Muscle layer of duodenum (tissue), 2 donors: ENCODE measurements around the gene PPP1R8.
"Not testable (repeated sequence)": the region's sequence is repeated elsewhere in the genome, so short reads cannot be mapped to it uniquely, and the experiment has no call there.

Experiments
- H3K27ac ChIP-seq: one replicate; pipeline ENCODE4 v1.7.0; 2013; ENCODE audit warnings: mild to moderate bottlenecking, low read length
- H3K27me3 ChIP-seq: one replicate; pipeline ENCODE4 v1.7.0; 2013; ENCODE audit warnings: low read depth, mild to moderate bottlenecking, control low read depth, low read length
- H3K36me3 ChIP-seq, 2 donors: one replicate each; pipeline ENCODE4 v1.7.0; 2013; ENCODE audit warnings: low read length in 2 of 2, control low read depth in 1 of 2, mild to moderate bottlenecking in 1 of 2; ENCODE audit not compliant: insufficient read depth in 2 of 2, control insufficient read depth in 1 of 2
- H3K4me1 ChIP-seq, 2 donors: one replicate each; pipeline ENCODE4 v1.7.0; 2013; ENCODE audit warnings: low read length in 2 of 2, mild to moderate bottlenecking in 2 of 2, control low read depth in 1 of 2, moderate library complexity in 1 of 2; ENCODE audit not compliant: insufficient read depth in 2 of 2, control insufficient read depth in 1 of 2
- H3K4me3 ChIP-seq, 2 donors: one replicate each; pipeline ENCODE4 v1.7.0; 2013; ENCODE audit warnings: low read length in 2 of 2, low read depth in 1 of 2, mild to moderate bottlenecking in 1 of 2
- H3K9me3 ChIP-seq, 2 donors: one replicate each; pipeline ENCODE4 v1.7.0; 2013; ENCODE audit warnings: low read length in 2 of 2, control low read depth in 1 of 2, mild to moderate bottlenecking in 1 of 2; ENCODE audit not compliant: control insufficient read depth in 1 of 2
- donor health status: healthy.

Gene PPP1R8

GRCh38 chr1:27808131-27808530 lies 22.5 kb upstream of the PPP1R8 start:
- not testable (repeated sequence) for H3K9me3 ChIP-seq, H3K27ac ChIP-seq, H3K4me1 ChIP-seq, H3K4me3 ChIP-seq, H3K27me3 ChIP-seq
- H3K36me3 ChIP-seq: peaks cover 19 to 57% of the 10 kb centered on the region in 2 donors

GRCh38 chr1:27809883-27810282 lies 20.7 kb upstream of the PPP1R8 start:
- no peak overlapping the region for H3K27ac ChIP-seq
- peaks cover 18 to 58% of the 10 kb centered on the region in 2 donors for H3K36me3 ChIP-seq
- H3K4me1 ChIP-seq: no peaks in the 10 kb centered on the region
- H3K4me3 ChIP-seq: no peak overlapping the region
- H3K9me3 ChIP-seq: no peaks in the 10 kb centered on the region
- no peaks in the 10 kb centered on the region for H3K27me3 ChIP-seq

GRCh38 chr1:27811741-27812500 lies 18.7 kb upstream of the PPP1R8 start:
- no peak overlapping the region for H3K4me3 ChIP-seq
- no peak overlapping the region for H3K27ac ChIP-seq
- no peaks in the 10 kb centered on the region for H3K27me3 ChIP-seq
- H3K4me1 ChIP-seq: peaks cover under 1 to 2% of the 10 kb centered on the region in 2 donors
- peaks cover 24 to 54% of the 10 kb centered on the region in 2 donors for H3K36me3 ChIP-seq
- no peaks in the 10 kb centered on the region for H3K9me3 ChIP-seq

GRCh38 chr1:27816921-27817630 lies 13.5 kb upstream of the PPP1R8 start:
- H3K4me3 ChIP-seq: no peak overlapping the region
- H3K9me3 ChIP-seq: no peaks in the 10 kb centered on the region
- peaks cover 26 to 78% of the 10 kb centered on the region in 2 donors for H3K36me3 ChIP-seq
- H3K27me3 ChIP-seq: no peaks in the 10 kb centered on the region
- H3K27ac ChIP-seq: no peak overlapping the region
- H3K4me1 ChIP-seq: peaks cover 4 to 6% of the 10 kb centered on the region in 2 donors

- Histone ChIP-seq H3K9me3 (no peaks in the 10 kb centered on the region), H3K4me3 (no peak overlapping the region), H3K27me3 (no peaks in the 10 kb centered on the region), H3K27ac (no peak overlapping the region), H3K36me3 (peaks cover 22 to 66% of the 10 kb centered on the region in 2 donors), H3K4me1 (peaks cover 3 to 6% of the 10 kb centered on the region in 2 donors)
These were observed 8.7 kb upstream of the PPP1R8 start for GRCh38 chr1:27821761-27822315.

- Histone ChIP-seq H3K27ac (no peak overlapping the region), H3K4me1 (no peaks in the 10 kb centered on the region), H3K9me3 (no peaks in the 10 kb centered on the region), H3K27me3 (no peaks in the 10 kb centered on the region), H3K4me3 (no peak overlapping the region), H3K36me3 (peaks cover 22 to 47% of the 10 kb centered on the region in 2 donors)
These were observed 6.8 kb upstream of the PPP1R8 start for GRCh38 chr1:27823784-27824183.

GRCh38 chr1:27824411-27824810 lies 6.2 kb upstream of the PPP1R8 start:
- H3K27me3 ChIP-seq: no peaks in the 10 kb centered on the region
- H3K27ac ChIP-seq: no peak overlapping the region
- H3K4me1 ChIP-seq: no peaks in the 10 kb centered on the region
- H3K4me3 ChIP-seq: no peak overlapping the region
- no peaks in the 10 kb centered on the region for H3K9me3 ChIP-seq
- peaks cover 19 to 42% of the 10 kb centered on the region in 2 donors for H3K36me3 ChIP-seq

- Histone ChIP-seq H3K36me3 (peaks cover 17 to 23% of the 10 kb centered on the region in 2 donors), H3K4me3 (peak overlapping the region in 1 of 2 donors; percentile 100), H3K4me1 (peaks cover 8 to 23% of the 10 kb centered on the region in 2 donors)
- H3K27me3 ChIP-seq, H3K27ac ChIP-seq, H3K9me3 ChIP-seq: not testable (repeated sequence)
These were observed 1.1 kb upstream of the PPP1R8 start for GRCh38 chr1:27829339-27829960.

GRCh38 chr1:27831568-27832410 lies 1.2 kb downstream of the PPP1R8 start:
- Histone ChIP-seq H3K9me3 (no peaks in the 10 kb centered on the region), H3K4me1 (peaks cover 13 to 23% of the 10 kb centered on the region in 2 donors), H3K4me3 (peak overlapping the region; percentile 87 to 100), H3K27me3 (no peaks in the 10 kb centered on the region), H3K27ac (no peak overlapping the region), H3K36me3 (peaks cover 20 to 28% of the 10 kb centered on the region in 2 donors)

GRCh38 chr1:27832762-27833161 lies 2.2 kb downstream of the PPP1R8 start:
- Histone ChIP-seq H3K27ac (no peak overlapping the region), H3K4me1 (peaks cover 13 to 23% of the 10 kb centered on the region in 2 donors), H3K4me3 (no peak overlapping the region), H3K27me3 (no peaks in the 10 kb centered on the region), H3K36me3 (peaks cover 20 to 28% of the 10 kb centered on the region in 2 donors), H3K9me3 (no peaks in the 10 kb centered on the region)
